ENCODE results near the gene ODAD3.
"Not testable (repeated sequence)": the region's sequence is repeated elsewhere in the genome, so short reads cannot be mapped to it uniquely, and the experiment has no call there.

The ODAD3 gene

DNA sequence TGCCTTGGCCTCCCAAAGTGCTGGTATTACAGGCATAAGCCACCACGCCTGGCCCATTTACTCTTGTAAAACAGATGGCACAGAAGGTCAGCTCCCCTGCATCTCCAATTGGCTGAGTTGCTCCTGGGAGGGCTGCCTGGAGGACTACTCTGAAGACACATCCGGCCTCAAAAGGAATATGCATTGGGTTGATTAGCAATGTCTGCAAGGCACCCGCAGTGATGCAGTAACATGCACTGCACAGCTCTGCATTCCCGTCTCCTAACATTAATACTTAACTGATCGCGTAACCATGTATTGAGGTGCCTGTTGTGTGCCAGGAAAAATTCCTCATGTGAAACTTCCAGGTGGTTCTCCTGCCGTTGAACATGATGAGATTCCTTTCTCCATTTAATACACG is 40.9 kb upstream of the ODAD3 start:
- no peak for DNase-seq
- Mint-ChIP-seq H3K27ac (no peak overlapping the region), H3K27me3 (ENCODE audit: low read depth, poor library complexity) (peaks cover 75% of the 10 kb centered on the region), H3K9me3 (peaks cover 4% of the 10 kb centered on the region), H3K4me1 (no peaks in the 10 kb centered on the region), H3K4me3 (no peak overlapping the region), H3K36me3 (ENCODE audit: low read depth) (no peaks in the 10 kb centered on the region)
- TF ChIP-seq, protein P1, sequence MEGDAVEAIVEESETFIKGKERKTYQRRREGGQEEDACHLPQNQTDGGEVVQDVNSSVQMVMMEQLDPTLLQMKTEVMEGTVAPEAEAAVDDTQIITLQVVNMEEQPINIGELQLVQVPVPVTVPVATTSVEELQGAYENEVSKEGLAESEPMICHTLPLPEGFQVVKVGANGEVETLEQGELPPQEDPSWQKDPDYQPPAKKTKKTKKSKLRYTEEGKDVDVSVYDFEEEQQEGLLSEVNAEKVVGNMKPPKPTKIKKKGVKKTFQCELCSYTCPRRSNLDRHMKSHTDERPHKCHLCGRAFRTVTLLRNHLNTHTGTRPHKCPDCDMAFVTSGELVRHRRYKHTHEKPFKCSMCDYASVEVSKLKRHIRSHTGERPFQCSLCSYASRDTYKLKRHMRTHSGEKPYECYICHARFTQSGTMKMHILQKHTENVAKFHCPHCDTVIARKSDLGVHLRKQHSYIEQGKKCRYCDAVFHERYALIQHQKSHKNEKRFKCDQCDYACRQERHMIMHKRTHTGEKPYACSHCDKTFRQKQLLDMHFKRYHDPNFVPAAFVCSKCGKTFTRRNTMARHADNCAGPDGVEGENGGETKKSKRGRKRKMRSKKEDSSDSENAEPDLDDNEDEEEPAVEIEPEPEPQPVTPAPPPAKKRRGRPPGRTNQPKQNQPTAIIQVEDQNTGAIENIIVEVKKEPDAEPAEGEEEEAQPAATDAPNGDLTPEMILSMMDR (IDR thresholded peaks at IDR 0.05): no peak

DNA sequence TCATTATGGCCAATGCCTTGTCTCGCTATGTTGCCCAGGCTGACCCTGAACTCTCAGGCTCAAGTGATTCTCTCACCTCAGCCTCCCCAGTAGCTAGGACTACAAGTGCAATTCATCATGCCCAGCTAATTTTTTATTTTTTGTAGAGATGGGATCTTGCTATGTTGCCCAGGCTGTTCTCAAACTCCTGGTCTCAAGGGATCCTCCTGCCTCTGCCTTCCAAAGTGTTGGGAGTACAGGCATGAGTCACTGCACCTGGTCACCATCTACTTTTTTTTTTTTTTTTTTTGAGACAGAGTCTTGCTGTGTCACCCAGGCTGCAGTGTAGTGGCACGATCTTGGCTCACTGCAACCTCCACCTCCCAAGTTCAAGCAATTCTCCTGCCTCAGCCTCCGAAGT is 40.4 kb upstream of the ODAD3 start:
- H3K27ac Mint-ChIP-seq; H3K9me3 Mint-ChIP-seq; H3K36me3 Mint-ChIP-seq (ENCODE audit: low read depth); DNase-seq; H3K4me1 Mint-ChIP-seq; H3K4me3 Mint-ChIP-seq: not testable (repeated sequence)
- peaks cover 72% of the 10 kb centered on the region for H3K27me3 Mint-ChIP-seq (ENCODE audit: low read depth, poor library complexity)

- Mint-ChIP-seq H3K4me1 (no peaks in the 10 kb centered on the region), H3K4me3 (no peak overlapping the region), H3K36me3 (ENCODE audit: low read depth) (no peaks in the 10 kb centered on the region), H3K27ac (no peak overlapping the region), H3K9me3 (no peaks in the 10 kb centered on the region), H3K27me3 (ENCODE audit: low read depth, poor library complexity) (peaks cover 62% of the 10 kb centered on the region)
- no peak for DNase-seq
- TF ChIP-seq, protein P1 (IDR thresholded peaks at IDR 0.05): no peak
Observed at GRCh38 chr19:11473725-11474124, 38.8 kb upstream of the ODAD3 start.

DNA sequence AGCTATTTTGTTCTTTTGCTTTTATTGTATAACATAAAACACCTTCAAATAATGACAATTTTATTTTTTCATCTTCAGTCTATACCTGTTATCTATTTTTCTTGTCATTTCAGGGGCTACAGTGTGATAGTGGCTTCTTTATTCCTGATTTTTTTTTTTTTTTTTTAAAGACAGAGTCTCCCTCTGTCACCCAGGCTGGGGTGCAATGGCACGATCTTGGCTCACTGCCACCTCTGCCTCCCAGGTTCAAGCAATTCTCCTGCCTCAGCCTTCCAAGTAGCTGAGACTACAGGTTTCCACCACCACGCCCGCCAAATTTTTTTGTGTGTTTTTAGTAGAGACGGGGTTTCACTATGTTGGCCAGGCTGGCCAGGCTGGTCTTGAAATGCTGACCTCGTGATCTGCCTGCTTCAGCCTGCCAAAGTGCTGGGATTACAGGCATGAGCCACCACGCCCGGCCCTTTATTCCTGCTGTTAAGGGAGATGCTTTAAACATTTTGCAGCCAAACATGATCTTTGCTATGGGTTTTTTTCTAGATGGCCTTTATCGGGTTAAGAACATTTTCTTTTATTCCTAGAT is 33.4 kb upstream of the ODAD3 start:
- not testable (repeated sequence) for H3K36me3 Mint-ChIP-seq (ENCODE audit: low read depth); H3K4me1 Mint-ChIP-seq; H3K9me3 Mint-ChIP-seq; DNase-seq; H3K4me3 Mint-ChIP-seq; H3K27ac Mint-ChIP-seq
- peaks cover 23% of the 10 kb centered on the region for H3K27me3 Mint-ChIP-seq (ENCODE audit: low read depth, poor library complexity)

DNA sequence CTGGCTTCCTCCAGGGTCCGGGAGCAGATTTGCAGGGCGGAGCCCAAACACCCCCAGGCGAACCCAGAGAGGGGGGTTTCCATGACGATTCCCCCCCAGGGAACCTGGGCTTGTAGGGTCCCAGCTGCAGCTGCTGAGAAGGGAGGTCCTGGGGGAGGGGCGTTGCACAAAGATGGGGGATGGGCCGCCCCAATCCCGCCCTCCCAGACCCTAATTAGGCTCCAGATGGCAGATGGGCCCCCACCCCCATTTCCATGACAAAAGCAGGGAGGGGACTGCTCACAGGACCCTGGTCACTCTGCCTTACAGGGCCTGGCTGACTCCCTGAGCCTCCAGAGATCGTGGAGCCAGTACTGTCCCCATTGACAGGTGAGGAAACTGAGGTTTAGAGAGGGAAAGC is 30.7 kb upstream of the ODAD3 start:
- no peak overlapping the region for H3K4me3 Mint-ChIP-seq

DNA sequence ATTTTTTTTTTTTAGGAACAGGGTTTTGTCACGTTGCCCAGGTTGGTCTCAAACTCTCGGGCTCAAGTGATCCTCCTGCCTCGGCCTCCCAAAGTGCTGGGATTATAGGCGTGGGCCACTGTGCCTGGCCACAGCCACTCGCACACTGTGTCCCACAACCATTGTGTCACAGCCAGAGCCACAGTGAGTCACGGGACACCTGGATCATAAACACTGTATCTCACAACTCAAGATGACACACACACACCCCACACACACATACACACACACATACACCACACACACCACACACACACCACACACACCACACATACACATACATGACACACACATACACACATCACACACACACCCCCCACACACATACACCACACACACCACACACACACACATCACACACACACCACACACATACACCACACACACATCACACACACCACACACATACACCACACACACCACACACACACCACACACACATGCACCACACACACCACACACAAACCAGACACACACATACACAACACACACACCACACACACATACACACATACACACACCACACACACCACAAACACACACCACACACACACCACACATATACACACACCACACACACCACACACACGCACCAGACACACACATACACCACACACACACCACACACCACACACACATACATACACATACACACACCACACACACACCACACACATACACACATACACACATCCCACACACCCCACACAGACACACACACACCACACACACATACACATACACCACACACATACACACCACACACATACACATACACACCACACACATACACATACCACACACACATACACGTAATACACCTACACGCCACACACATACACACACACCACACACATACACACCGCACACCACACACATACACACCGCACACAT is 29.7 kb upstream of the ODAD3 start:
- Mint-ChIP-seq H3K27ac (no peak overlapping the region), H3K36me3 (ENCODE audit: low read depth) (no peaks in the 10 kb centered on the region), H3K9me3 (no peaks in the 10 kb centered on the region), H3K4me1 (peaks cover 5% of the 10 kb centered on the region), H3K27me3 (ENCODE audit: low read depth, poor library complexity) (peaks cover 14% of the 10 kb centered on the region), H3K4me3 (no peak overlapping the region)
- TF ChIP-seq, protein P1 (IDR thresholded peaks at IDR 0.05): no peak
- DNase-seq: no peak

More for the DNA sequence above, 30.7 kb upstream of the ODAD3 start:
- Mint-ChIP-seq H3K4me1 (peaks cover 5% of the 10 kb centered on the region), H3K9me3 (no peaks in the 10 kb centered on the region), H3K36me3 (ENCODE audit: low read depth) (no peaks in the 10 kb centered on the region), H3K27me3 (ENCODE audit: low read depth, poor library complexity) (peaks cover 11% of the 10 kb centered on the region), H3K27ac (no peak overlapping the region)
- no peak for DNase-seq
- TF ChIP-seq, protein P1 (IDR thresholded peaks at IDR 0.05): no peak

All from nephron progenitor cell (in vitro differentiated cells).